Measurements from ENCODE around the gene CEP76.

DNA sequence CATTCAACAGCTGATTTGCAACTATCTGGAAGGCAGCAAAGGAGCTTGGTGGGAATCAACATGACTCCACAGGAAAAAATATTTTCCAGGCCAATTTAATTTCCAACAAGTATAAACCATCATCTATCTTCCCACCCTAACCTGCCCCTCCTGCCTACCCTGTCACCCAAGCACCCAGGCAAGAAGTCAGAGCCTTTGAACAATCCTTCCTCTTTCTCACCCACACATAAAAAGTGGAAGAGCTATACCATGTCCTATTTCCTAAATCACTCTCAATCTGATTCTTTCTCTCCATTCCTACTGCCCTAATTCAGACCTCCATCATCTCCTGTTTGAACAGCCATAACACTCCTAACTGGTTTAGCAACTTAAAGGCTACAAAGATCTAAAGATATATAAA, 57.3 kb downstream of the CEP76 start:
- TF ChIP-seq EZH2 (IDR thresholded peaks at IDR 0.05; ENCODE audit: borderline replicate concordance, insufficient read depth, low read length, poor library complexity, severe bottlenecking) (no peak), TAF1 (IDR thresholded peaks at IDR 0.05; ENCODE audit: low read depth) (no peak), POLR2AphosphoS5 (IDR thresholded peaks at IDR 0.05) (no peak), EP300 (conservative IDR thresholded peaks at IDR 0.05; ENCODE audit: poor library complexity, severe bottlenecking) (no peak), MXI1 (conservative IDR thresholded peaks at IDR 0.05; ENCODE audit: poor library complexity, severe bottlenecking) (no peak)
- TF ChIP-seq, protein P1, sequence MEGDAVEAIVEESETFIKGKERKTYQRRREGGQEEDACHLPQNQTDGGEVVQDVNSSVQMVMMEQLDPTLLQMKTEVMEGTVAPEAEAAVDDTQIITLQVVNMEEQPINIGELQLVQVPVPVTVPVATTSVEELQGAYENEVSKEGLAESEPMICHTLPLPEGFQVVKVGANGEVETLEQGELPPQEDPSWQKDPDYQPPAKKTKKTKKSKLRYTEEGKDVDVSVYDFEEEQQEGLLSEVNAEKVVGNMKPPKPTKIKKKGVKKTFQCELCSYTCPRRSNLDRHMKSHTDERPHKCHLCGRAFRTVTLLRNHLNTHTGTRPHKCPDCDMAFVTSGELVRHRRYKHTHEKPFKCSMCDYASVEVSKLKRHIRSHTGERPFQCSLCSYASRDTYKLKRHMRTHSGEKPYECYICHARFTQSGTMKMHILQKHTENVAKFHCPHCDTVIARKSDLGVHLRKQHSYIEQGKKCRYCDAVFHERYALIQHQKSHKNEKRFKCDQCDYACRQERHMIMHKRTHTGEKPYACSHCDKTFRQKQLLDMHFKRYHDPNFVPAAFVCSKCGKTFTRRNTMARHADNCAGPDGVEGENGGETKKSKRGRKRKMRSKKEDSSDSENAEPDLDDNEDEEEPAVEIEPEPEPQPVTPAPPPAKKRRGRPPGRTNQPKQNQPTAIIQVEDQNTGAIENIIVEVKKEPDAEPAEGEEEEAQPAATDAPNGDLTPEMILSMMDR (IDR thresholded peaks at IDR 0.05; ENCODE audit: poor library complexity, severe bottlenecking), result no peak
- TF ChIP-seq, protein P2, sequence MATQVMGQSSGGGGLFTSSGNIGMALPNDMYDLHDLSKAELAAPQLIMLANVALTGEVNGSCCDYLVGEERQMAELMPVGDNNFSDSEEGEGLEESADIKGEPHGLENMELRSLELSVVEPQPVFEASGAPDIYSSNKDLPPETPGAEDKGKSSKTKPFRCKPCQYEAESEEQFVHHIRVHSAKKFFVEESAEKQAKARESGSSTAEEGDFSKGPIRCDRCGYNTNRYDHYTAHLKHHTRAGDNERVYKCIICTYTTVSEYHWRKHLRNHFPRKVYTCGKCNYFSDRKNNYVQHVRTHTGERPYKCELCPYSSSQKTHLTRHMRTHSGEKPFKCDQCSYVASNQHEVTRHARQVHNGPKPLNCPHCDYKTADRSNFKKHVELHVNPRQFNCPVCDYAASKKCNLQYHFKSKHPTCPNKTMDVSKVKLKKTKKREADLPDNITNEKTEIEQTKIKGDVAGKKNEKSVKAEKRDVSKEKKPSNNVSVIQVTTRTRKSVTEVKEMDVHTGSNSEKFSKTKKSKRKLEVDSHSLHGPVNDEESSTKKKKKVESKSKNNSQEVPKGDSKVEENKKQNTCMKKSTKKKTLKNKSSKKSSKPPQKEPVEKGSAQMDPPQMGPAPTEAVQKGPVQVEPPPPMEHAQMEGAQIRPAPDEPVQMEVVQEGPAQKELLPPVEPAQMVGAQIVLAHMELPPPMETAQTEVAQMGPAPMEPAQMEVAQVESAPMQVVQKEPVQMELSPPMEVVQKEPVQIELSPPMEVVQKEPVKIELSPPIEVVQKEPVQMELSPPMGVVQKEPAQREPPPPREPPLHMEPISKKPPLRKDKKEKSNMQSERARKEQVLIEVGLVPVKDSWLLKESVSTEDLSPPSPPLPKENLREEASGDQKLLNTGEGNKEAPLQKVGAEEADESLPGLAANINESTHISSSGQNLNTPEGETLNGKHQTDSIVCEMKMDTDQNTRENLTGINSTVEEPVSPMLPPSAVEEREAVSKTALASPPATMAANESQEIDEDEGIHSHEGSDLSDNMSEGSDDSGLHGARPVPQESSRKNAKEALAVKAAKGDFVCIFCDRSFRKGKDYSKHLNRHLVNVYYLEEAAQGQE (IDR thresholded peaks at IDR 0.05; ENCODE audit: borderline replicate concordance), result no peak

Data from neural cell (in vitro differentiated cells).